Hepatocyte (in vitro differentiated cells): ENCODE results near the gene SLC16A1. TPM values are rescaled to one million over a fixed set of nuclear protein-coding genes. Genes with fewer than 3 reads are reported as not detected.

ENCODE experiments used
- DNase-seq: peaks from one replicate; pipeline ENCODE4 v3.0.0-alpha.2; 2016; ENCODE audit warnings: low spot score
- H2AFZ ChIP-seq: fragments of 200-600 bp; sonication (generic); 2 replicates; pipeline ENCODE4 v1.6.0; 2016; ENCODE audit warnings: antibody characterized with exemption, mild to moderate bottlenecking
- H3K27ac ChIP-seq: fragments of 200-600 bp; sonication (generic); 2 replicates; pipeline ENCODE4 v1.5.1; 2016; ENCODE audit warnings: mild to moderate bottlenecking
- H3K27me3 ChIP-seq: fragments of 200-600 bp; sonication (generic); 2 replicates; pipeline ENCODE4 v1.6.1; 2016
- H3K36me3 ChIP-seq: fragments of 200-600 bp; sonication (generic); replicated peaks from 2 replicates; pipeline ENCODE4 v1.5.1; 2016; ENCODE audit warnings: low read depth; ENCODE audit not compliant: insufficient read depth
- H3K4me1 ChIP-seq: fragments of 200-600 bp; sonication (generic); 2 replicates; pipeline ENCODE4 v1.5.1; 2016; ENCODE audit warnings: mild to moderate bottlenecking, moderate library complexity; ENCODE audit not compliant: insufficient read depth
- H3K4me2 ChIP-seq: fragments of 200-600 bp; sonication (generic); 2 replicates; pipeline ENCODE4 v1.6.0; 2016
- H3K4me3 ChIP-seq: fragments of 200-600 bp; sonication (generic); 2 replicates; pipeline ENCODE4 v1.5.1; 2016; ENCODE audit warnings: mild to moderate bottlenecking
- H3K79me2 ChIP-seq: fragments of 200-600 bp; sonication (generic); 2 replicates; pipeline ENCODE4 v1.6.0; 2017; ENCODE audit warnings: mild to moderate bottlenecking
- H3K9me2 ChIP-seq: fragments of 200-600 bp; sonication (generic); replicated peaks from 2 replicates; pipeline ENCODE4 v1.6.0; 2017; ENCODE audit warnings: mild to moderate bottlenecking; ENCODE audit not compliant: insufficient read depth
- H3K9me3 ChIP-seq: fragments of 200-600 bp; sonication (generic); 2 replicates; pipeline ENCODE4 v1.5.1; 2016; ENCODE audit warnings: low read depth, mild to moderate bottlenecking
- H4K20me1 ChIP-seq: fragments of 200-600 bp; sonication (generic); 2 replicates; pipeline ENCODE4 v1.6.0; 2016; ENCODE audit warnings: mild to moderate bottlenecking; ENCODE audit not compliant: insufficient read depth, poor library complexity, severe bottlenecking
- CTCF ChIP-seq: fragments of 200-600 bp; sonication (generic); IDR thresholded peaks from 2 replicates; pipeline ENCODE4 v1.5.1; 2016; ENCODE audit warnings: antibody characterized with exemption, mild to moderate bottlenecking; ENCODE audit not compliant: poor library complexity
- EZH2 ChIP-seq: fragments of 200-600 bp; sonication (generic); IDR thresholded peaks from 2 replicates; pipeline ENCODE4 v1.6.1; 2016; ENCODE audit warnings: antibody characterized with exemption, mild to moderate bottlenecking, borderline replicate concordance
- EZH2phosphoT487 ChIP-seq: fragments of 200-600 bp; sonication (generic); IDR thresholded peaks from one replicate; pipeline ENCODE4 v1.6.1; 2018; ENCODE audit warnings: antibody characterized with exemption, mild to moderate bottlenecking, low read depth, moderate library complexity; ENCODE audit not compliant: unreplicated experiment, severe bottlenecking
- WGBS: methylation state at CpG from one replicate; pipeline ENCODE4 v1.1.6; 2016; ENCODE audit warnings: low lambda C conversion rate; ENCODE audit errors: missing lambda C conversion rate; 5-methylcytosine and 5-hydroxymethylcytosine counted together
- polyA plus RNA-seq: library from polyadenylated mRNA; unstranded; fragments of >200 nt; fragmentation: Nextera tagmentation; extraction: Ambion mirVana; gene quantifications from 2 replicates; pipeline ENCODE4 v1.2.1, GENCODE V29; 2016
- total RNA-seq: library from RNA; depleted of rRNA; stranded (reverse); fragments of >200 nt; gene quantifications from 2 replicates; pipeline ENCODE4 v1.2.3, GENCODE V29; 2014

Gene SLC16A1
- total and polyA plus RNA-seq, 2 experiments from 2014 or later = 43.7 to 55.1 TPM

- Histone ChIP-seq H3K9me3 (no peaks in the 10 kb centered on the region), H3K27me3 (no peaks in the 10 kb centered on the region), H2AFZ (no peak overlapping the region), H3K79me2 (no peaks in the 10 kb centered on the region), H3K9me2 (no peaks in the 10 kb centered on the region), H3K36me3 (no peaks in the 10 kb centered on the region), H4K20me1 (no peaks in the 10 kb centered on the region), H3K4me2 (no peak overlapping the region), H3K4me1 (no peaks in the 10 kb centered on the region), H3K4me3 (no peak overlapping the region), H3K27ac (no peak overlapping the region)
- DNase-seq = no peak
- TF ChIP-seq EZH2phosphoT487 (no peak), EZH2 (no peak), CTCF (no peak)
- 82% methylated on average over 1 of the region's 1 CpG for WGBS
Measured at GRCh38 chr1:112974646-112975045, 18.6 kb upstream of the SLC16A1 start.

GRCh38 chr1:112973788-112974187 lies 17.8 kb upstream of the SLC16A1 start:
- Histone ChIP-seq H3K27me3 (no peaks in the 10 kb centered on the region), H3K4me1 (no peaks in the 10 kb centered on the region), H3K9me2 (no peaks in the 10 kb centered on the region), H3K27ac (no peak overlapping the region), H2AFZ (no peak overlapping the region), H3K4me3 (no peak overlapping the region), H3K79me2 (no peaks in the 10 kb centered on the region), H3K4me2 (no peak overlapping the region), H3K36me3 (no peaks in the 10 kb centered on the region), H3K9me3 (no peaks in the 10 kb centered on the region), H4K20me1 (no peaks in the 10 kb centered on the region)
- TF ChIP-seq CTCF = no peak
- no peak for TF ChIP-seq EZH2
- TF ChIP-seq EZH2phosphoT487 = no peak
- WGBS = 94% methylated on average over 1 of the region's 1 CpG
- DNase-seq = no peak

GRCh38 chr1:112971006-112971405 lies 15.0 kb upstream of the SLC16A1 start:
- H3K9me2 ChIP-seq = no peaks in the 10 kb centered on the region
- no peaks in the 10 kb centered on the region for H4K20me1 ChIP-seq
- no peak overlapping the region for H3K27ac ChIP-seq
- no peak overlapping the region for H3K4me2 ChIP-seq
- no peaks in the 10 kb centered on the region for H3K79me2 ChIP-seq
- no peaks in the 10 kb centered on the region for H3K27me3 ChIP-seq
- H3K4me1 ChIP-seq = no peaks in the 10 kb centered on the region
- no peak overlapping the region for H3K4me3 ChIP-seq
- no peak overlapping the region for H2AFZ ChIP-seq
- DNase-seq = no peak
- 85% methylated on average over 1 of the region's 1 CpG for WGBS
- TF ChIP-seq EZH2 = no peak
- no peak for TF ChIP-seq CTCF
- TF ChIP-seq EZH2phosphoT487 = no peak
- no peaks in the 10 kb centered on the region for H3K36me3 ChIP-seq
- H3K9me3 ChIP-seq = no peaks in the 10 kb centered on the region

GRCh38 chr1:112964347-112964746 lies 8.4 kb upstream of the SLC16A1 start:
- H3K79me2 ChIP-seq = no peaks in the 10 kb centered on the region

More at GRCh38 chr1:112964347-112964746, 8.4 kb upstream of the SLC16A1 start:
- no peaks in the 10 kb centered on the region for H3K9me3 ChIP-seq
- no peaks in the 10 kb centered on the region for H3K9me2 ChIP-seq
- H3K36me3 ChIP-seq = no peaks in the 10 kb centered on the region
- H3K27ac ChIP-seq = no peak overlapping the region
- DNase-seq = no peak
- H2AFZ ChIP-seq = no peak overlapping the region
- no peaks in the 10 kb centered on the region for H3K4me1 ChIP-seq
- WGBS = 90% methylated on average over 4 of the region's 4 CpGs
- no peak overlapping the region for H3K4me2 ChIP-seq
- TF ChIP-seq EZH2 (no peak), EZH2phosphoT487 (no peak), CTCF (no peak)
- no peaks in the 10 kb centered on the region for H4K20me1 ChIP-seq
- no peak overlapping the region for H3K4me3 ChIP-seq
- no peaks in the 10 kb centered on the region for H3K27me3 ChIP-seq
